Pulmonary artery endothelial cell (primary cell): ENCODE measurements around the gene PCSK6. TPM values are rescaled to one million over a fixed set of nuclear protein-coding genes. Genes with fewer than 3 reads are reported as not detected.
A peak's percentile ranks its signal among the peaks of the same experiment; 100 is the strongest.

ENCODE experiments used
- DNase-seq: peaks from one replicate; pipeline ENCODE4 v3.0.0-alpha.2; 2011; ENCODE audit warnings: low read depth, low spot score
- total RNA-seq: library from RNA; depleted of rRNA; stranded (reverse); fragments of >200 nt; gene quantifications from 2 replicates; pipeline ENCODE4 v1.2.3, GENCODE V29; 2014

Gene PCSK6
- total RNA-seq, 1 donor from 2014 or later = 0.26 TPM

GRCh38 chr15:101286471-101287114 is 202.9 kb downstream of the PCSK6 start:
- DNase-seq = no peak

GRCh38 chr15:101283931-101284330 is 205.6 kb downstream of the PCSK6 start:
- no peak for DNase-seq

- no peak for DNase-seq
These were observed 209.5 kb downstream of the PCSK6 start for GRCh38 chr15:101280007-101280406.

- no peak for DNase-seq
These were observed 211.5 kb downstream of the PCSK6 start for GRCh38 chr15:101277943-101278564.

GRCh38 chr15:101277038-101277822 is 212.3 kb downstream of the PCSK6 start, which contains the start of gene SELENOS:
Gene SELENOS, minus strand, starts transcription at chr15:101277485. Its CDS starts 68 bp downstream, at chr15:101277417.
- DNase-seq = peak; percentile 64

- DNase-seq = no peak
These were observed 212.9 kb downstream of the PCSK6 start for GRCh38 chr15:101276501-101277037.

GRCh38 chr15:101275018-101275417 is 214.5 kb downstream of the PCSK6 start:
- no peak for DNase-seq

GRCh38 chr15:101273534-101273933 is 216.0 kb downstream of the PCSK6 start:
- DNase-seq = no peak

GRCh38 chr15:101272584-101272983 is 216.9 kb downstream of the PCSK6 start:
- DNase-seq = no peak

GRCh38 chr15:101269479-101270223 is 219.9 kb downstream of the PCSK6 start:
- DNase-seq = no peak

GRCh38 chr15:101267320-101268104 is 222.0 kb downstream of the PCSK6 start:
- DNase-seq = no peak

- no peak for DNase-seq
These were observed 222.7 kb downstream of the PCSK6 start for GRCh38 chr15:101266787-101267186.

GRCh38 chr15:101266034-101266433 is 223.5 kb downstream of the PCSK6 start:
- DNase-seq = no peak

GRCh38 chr15:101264911-101265641 is 224.4 kb downstream of the PCSK6 start:
- no peak for DNase-seq

- DNase-seq = no peak
These were observed 225.5 kb downstream of the PCSK6 start for GRCh38 chr15:101264011-101264410.

- DNase-seq = no peak
These were observed 227.0 kb downstream of the PCSK6 start for GRCh38 chr15:101262551-101262950.

GRCh38 chr15:101258238-101259144 is 231.0 kb downstream of the PCSK6 start:
- peak; percentile 53 for DNase-seq

GRCh38 chr15:101256757-101257156 is 232.8 kb downstream of the PCSK6 start:
- DNase-seq = no peak
